ENCODE data around the gene HPCA. TPM values are rescaled to one million over a fixed set of nuclear protein-coding genes. Genes with fewer than 3 reads are reported as not detected.
"Not testable (repeated sequence)": the region's sequence is repeated elsewhere in the genome, so short reads cannot be mapped to it uniquely, and the experiment has no call there.

HPCA gene
- total RNA-seq, 1 donor from 2014 or later = 1.0 TPM

DNA sequence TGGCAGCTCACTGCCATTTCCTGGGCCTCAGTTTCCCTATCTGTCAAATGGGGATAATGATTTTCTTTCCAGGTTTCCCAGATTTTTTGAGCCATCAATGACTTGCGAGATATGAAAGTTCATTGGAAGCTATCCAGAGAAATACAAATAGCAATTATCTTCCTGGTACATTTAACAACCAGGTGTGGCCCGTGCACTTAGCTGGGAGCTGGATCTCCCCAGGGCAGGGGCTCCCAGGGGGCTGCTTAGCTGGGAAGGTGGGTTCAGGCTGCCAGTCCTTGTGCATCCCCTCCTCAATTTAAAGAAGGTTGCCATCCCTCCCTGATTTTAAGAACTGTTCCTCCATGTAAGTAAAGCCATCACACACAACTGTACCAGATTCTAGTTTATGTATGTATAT, 18.5 kb downstream of the HPCA start:
- H3K27me3 Mint-ChIP-seq = peaks cover 36% of the 10 kb centered on the region

DNA sequence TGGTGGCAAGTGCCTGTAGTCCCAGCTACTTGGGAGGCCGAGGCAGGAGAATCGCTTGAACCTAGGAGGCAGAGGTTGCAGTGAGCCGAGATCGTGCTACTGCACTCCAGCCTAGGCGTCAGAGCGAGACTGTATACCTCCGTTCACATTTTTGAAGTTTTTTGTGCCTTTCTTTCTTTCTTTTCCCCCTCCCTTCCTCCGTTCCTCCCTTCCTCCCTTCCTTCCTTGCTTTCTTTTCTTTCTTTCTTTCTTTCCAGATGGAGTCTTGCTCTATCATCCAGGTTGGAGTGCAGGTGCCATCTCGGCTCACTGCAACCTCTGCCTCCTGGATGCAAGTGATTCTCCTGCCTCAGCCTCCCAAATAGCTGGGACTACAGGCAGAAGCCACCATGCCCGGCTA, 19.3 kb downstream of the HPCA start:
- H3K27me3 Mint-ChIP-seq = peaks cover 28% of the 10 kb centered on the region
- H3K4me3 Mint-ChIP-seq; H3K4me1 Mint-ChIP-seq (ENCODE audit: unreplicated experiment); H3K27ac Mint-ChIP-seq; H3K9me3 Mint-ChIP-seq; DNase-seq (ENCODE audit: extremely low spot score, unreplicated experiment); H3K36me3 Mint-ChIP-seq: not testable (repeated sequence)

More for the DNA sequence above, 18.5 kb downstream of the HPCA start:
- DNase-seq (ENCODE audit: extremely low spot score, unreplicated experiment) = no peak
- H3K9me3 Mint-ChIP-seq = no peaks in the 10 kb centered on the region
- H3K36me3 Mint-ChIP-seq = no peaks in the 10 kb centered on the region
- no peaks in the 10 kb centered on the region for H3K4me1 Mint-ChIP-seq (ENCODE audit: unreplicated experiment)
- no peak overlapping the region for H3K27ac Mint-ChIP-seq
- TF ChIP-seq, protein P1, sequence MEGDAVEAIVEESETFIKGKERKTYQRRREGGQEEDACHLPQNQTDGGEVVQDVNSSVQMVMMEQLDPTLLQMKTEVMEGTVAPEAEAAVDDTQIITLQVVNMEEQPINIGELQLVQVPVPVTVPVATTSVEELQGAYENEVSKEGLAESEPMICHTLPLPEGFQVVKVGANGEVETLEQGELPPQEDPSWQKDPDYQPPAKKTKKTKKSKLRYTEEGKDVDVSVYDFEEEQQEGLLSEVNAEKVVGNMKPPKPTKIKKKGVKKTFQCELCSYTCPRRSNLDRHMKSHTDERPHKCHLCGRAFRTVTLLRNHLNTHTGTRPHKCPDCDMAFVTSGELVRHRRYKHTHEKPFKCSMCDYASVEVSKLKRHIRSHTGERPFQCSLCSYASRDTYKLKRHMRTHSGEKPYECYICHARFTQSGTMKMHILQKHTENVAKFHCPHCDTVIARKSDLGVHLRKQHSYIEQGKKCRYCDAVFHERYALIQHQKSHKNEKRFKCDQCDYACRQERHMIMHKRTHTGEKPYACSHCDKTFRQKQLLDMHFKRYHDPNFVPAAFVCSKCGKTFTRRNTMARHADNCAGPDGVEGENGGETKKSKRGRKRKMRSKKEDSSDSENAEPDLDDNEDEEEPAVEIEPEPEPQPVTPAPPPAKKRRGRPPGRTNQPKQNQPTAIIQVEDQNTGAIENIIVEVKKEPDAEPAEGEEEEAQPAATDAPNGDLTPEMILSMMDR (conservative IDR thresholded peaks at IDR 0.05) = no peak
- H3K4me3 Mint-ChIP-seq = no peak overlapping the region

- DNase-seq (ENCODE audit: extremely low spot score, unreplicated experiment) = no peak
- H3K36me3 Mint-ChIP-seq = no peaks in the 10 kb centered on the region
- H3K4me1 Mint-ChIP-seq (ENCODE audit: unreplicated experiment) = no peaks in the 10 kb centered on the region
- H3K9me3 Mint-ChIP-seq = no peaks in the 10 kb centered on the region
- no peak overlapping the region for H3K27ac Mint-ChIP-seq
- TF ChIP-seq, protein P1 (conservative IDR thresholded peaks at IDR 0.05) = no peak
- H3K27me3 Mint-ChIP-seq = peaks cover 23% of the 10 kb centered on the region
- H3K4me3 Mint-ChIP-seq = no peak overlapping the region
Observed at GRCh38 chr1:32906654-32907053, 20.4 kb downstream of the HPCA start.

DNA sequence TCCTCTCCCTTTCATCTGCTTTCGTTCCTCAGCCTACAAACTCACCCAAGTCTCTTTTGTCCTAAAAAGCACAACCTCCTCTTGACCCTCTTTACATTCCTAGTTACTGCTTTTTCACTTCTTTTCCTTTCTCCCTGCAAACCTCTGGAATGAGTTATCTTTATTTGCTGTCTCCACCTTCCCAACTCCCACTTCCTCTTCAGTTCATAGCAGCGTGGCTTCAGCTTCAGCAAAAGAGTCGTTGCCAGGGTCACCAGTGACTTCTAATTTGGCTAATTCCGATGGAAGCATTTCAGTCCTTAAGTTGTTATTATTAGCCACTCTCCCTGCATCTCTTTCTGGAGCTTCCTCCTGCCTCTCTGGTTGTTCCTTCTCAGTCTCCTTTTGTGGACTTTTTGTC, 21.1 kb downstream of the HPCA start:
- TF ChIP-seq, protein P1 (conservative IDR thresholded peaks at IDR 0.05) = no peak
- no peak overlapping the region for H3K27ac Mint-ChIP-seq
- no peak for DNase-seq (ENCODE audit: extremely low spot score, unreplicated experiment)

GRCh38 chr1:32910319-32910718, 24.0 kb downstream of the HPCA start:
- no peaks in the 10 kb centered on the region for H3K9me3 Mint-ChIP-seq
- no peak overlapping the region for H3K27ac Mint-ChIP-seq
- no peak overlapping the region for H3K4me3 Mint-ChIP-seq
- no peaks in the 10 kb centered on the region for H3K27me3 Mint-ChIP-seq
- no peak for DNase-seq (ENCODE audit: extremely low spot score, unreplicated experiment)
- no peaks in the 10 kb centered on the region for H3K36me3 Mint-ChIP-seq
- TF ChIP-seq, protein P1 (conservative IDR thresholded peaks at IDR 0.05) = no peak
- no peaks in the 10 kb centered on the region for H3K4me1 Mint-ChIP-seq (ENCODE audit: unreplicated experiment)

More for the DNA sequence above, 21.1 kb downstream of the HPCA start:
- no peaks in the 10 kb centered on the region for H3K4me1 Mint-ChIP-seq (ENCODE audit: unreplicated experiment)
- no peaks in the 10 kb centered on the region for H3K9me3 Mint-ChIP-seq
- no peak overlapping the region for H3K4me3 Mint-ChIP-seq
- no peaks in the 10 kb centered on the region for H3K36me3 Mint-ChIP-seq
- H3K27me3 Mint-ChIP-seq = peaks cover 15% of the 10 kb centered on the region

- TF ChIP-seq, protein P1 (conservative IDR thresholded peaks at IDR 0.05) = no peak
- no peak for DNase-seq (ENCODE audit: extremely low spot score, unreplicated experiment)
- Mint-ChIP-seq H3K27ac (no peak overlapping the region), H3K27me3 (no peaks in the 10 kb centered on the region), H3K36me3 (no peaks in the 10 kb centered on the region), H3K4me3 (no peak overlapping the region), H3K9me3 (no peaks in the 10 kb centered on the region), H3K4me1 (ENCODE audit: unreplicated experiment) (peaks cover 10% of the 10 kb centered on the region)
Observed at GRCh38 chr1:32915766-32916706, 29.7 kb downstream of the HPCA start.

All from type B pancreatic cell (in vitro differentiated cells).